GOT3 (cell line): ENCODE results near the gene LSM3.

Experiments used
- DNase-seq: peaks from one replicate; lab custom pipeline; 2025; ENCODE audit warnings: mixed read lengths; lab: John Stamatoyannopoulos, UW

LSM3 gene

DNA sequence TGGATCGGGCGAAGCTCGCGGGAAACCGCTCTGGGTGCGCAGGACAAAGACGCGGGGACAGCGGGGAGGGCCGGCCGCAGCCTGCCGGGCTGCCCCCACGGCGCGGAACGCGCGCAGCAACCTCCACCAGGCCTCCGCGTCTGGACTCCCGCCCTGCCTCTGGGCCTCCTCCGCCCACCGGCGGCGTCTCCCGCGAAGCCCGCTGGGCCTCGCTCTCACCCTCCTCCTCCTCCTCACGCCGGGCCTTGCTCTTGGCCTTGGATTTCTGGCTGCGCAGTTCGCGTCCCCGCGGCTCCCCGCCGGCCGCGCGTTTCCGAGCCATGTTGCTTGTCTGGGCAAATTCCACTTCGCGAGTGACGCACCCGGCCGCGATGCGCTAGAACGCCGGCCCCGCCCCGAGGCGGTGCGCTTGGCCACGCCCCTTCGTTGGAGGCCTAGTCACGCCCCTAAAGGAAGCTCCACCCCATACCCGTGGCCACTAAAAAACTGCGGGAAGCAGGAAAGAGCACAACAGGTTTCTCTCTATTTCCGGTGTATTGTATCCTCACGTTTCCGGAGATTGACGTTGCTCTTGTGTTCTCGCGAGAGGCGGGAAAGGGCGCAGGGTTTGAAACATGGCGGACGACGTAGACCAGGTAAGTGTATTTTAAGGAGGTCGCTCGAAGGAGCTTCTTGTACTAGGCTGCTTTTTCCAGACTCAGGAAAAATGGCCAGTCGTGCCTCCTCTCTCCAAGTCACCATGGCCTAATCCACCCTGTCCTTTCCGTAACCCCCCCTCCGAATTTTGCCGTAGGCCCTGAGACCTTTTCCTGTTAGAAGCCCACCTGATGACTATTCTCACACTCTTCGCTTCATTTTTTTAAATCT lies at the start of gene LSM3, which contains the start of gene XPC:
Gene LSM3, plus strand, starts transcription at position 571 of the 867 bp plus-strand sequence. Its CDS starts 44 bp downstream, at position 615.
Gene XPC, minus strand, starts transcription at position 355 of the 867 bp plus-strand sequence. Its CDS starts 33 bp downstream, at position 322.
- DNase-seq, result peak; percentile 92

DNA sequence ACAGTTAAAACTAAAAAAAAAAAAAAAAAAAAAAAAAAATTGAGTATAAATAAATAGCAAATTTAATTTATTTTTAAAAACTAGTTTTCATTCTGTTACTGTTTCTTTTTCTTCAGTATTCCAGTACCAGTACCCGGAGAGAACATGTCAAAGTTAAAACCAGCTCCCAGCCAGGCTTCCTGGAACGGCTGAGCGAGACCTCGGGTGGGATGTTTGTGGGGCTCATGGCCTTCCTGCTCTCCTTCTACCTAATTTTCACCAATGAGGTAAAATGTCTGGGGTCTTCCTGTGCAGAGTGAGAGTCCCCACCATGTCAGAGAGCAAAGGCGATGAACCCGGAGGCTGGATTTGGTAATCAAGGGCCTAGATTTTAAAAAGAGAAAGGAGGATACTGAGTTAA lies 49.3 kb upstream of the LSM3 start:
- DNase-seq, result no peak

DNA sequence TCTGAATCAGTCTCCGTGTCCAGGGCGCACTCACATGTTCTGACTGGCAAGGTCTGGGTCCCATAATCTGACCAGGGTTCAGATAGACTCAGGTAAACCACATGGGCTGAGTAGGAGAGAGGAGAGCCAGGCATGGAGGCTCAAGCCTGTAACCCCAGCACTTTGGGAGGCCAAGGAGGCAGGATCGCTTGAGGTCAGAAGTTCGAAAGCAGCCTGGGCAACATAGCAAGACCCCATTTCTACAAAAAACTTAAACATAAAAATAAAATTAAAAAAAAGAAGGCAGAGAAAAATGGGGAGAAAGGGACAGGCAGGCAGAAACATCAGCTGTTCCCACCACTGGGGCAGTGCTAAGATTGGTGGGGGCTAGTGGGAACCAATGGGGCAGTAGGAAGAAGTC lies 48.4 kb upstream of the LSM3 start:
- DNase-seq, result no peak

DNA sequence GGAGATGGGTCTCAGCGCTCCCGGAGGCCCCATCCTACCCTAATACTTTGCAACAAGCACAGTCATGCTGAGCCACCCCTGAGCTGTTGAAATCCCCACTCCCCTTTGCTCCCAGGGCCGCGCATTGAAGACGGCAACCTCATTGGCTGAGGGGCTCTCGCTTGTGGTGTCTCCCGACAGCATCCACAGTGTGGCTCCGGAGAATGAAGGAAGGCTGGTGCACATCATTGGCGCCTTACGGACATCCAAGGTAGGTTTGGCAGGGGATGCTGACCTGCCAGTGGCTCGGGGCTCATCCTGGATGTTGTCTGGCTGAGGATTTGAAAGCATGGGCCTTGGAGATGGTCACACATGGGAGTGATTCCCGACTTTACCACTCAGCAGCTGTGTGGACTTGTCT lies 47.9 kb upstream of the LSM3 start:
- no peak for DNase-seq

DNA sequence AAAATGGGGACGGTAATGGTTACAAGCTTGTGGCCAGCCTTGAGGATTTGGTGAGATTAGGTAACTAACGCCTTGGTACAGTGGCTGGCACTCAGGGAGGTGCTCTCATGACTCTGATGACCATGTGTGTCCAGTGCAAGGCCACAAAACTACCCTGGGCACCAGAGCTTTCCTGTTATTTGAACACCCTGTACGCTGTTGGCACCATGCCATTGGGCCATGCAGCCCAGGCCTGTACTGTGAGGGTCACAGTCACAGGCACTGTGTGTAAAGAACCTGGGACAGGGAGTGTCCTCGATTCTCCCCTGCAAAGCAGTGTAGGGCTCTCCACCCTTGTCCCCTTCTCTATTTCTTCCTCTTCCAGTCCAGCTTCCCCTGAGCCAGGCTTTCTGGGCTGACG lies 47.5 kb upstream of the LSM3 start:
- DNase-seq, result no peak

DNA sequence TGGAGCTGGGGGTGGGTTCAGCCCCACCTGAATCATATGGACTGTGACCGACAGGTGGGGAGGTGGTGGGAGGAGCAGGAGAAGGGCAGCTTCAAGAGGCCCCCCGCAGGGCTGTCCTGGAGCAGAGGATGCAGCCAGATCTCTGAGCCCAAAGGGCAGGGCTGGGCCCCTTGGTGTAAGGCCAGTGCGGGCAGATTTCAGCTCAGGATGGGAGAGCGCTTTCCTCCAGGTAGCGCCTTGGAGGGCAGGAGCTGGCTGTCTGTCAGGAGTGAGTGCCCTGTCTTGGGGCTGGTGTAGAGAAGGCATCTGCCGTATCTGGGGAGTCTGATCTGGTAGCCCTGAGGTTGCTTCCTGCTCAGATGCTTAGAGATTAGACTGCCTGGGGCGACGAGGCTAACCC lies 46.5 kb upstream of the LSM3 start:
- no peak for DNase-seq

DNA sequence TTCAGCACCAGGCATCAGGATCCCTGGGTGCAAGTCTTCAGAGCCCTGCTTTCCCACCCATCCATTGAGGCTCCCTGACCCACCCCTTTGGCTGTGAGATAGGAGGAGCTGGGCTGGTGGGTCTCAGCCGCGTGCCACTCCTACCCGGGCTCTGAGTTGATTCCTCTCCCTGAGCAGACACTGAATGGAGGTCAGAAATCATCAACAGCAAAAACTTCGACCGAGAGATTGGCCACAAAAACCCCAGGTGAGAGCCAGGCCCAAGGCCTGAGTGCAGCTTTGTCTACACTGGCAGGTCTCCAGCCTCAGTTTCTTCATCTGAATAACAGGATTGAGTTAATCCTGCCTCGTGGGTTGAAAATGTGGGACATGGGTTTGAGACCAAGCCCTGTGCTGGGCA lies 45.9 kb upstream of the LSM3 start:
- DNase-seq, result no peak

DNA sequence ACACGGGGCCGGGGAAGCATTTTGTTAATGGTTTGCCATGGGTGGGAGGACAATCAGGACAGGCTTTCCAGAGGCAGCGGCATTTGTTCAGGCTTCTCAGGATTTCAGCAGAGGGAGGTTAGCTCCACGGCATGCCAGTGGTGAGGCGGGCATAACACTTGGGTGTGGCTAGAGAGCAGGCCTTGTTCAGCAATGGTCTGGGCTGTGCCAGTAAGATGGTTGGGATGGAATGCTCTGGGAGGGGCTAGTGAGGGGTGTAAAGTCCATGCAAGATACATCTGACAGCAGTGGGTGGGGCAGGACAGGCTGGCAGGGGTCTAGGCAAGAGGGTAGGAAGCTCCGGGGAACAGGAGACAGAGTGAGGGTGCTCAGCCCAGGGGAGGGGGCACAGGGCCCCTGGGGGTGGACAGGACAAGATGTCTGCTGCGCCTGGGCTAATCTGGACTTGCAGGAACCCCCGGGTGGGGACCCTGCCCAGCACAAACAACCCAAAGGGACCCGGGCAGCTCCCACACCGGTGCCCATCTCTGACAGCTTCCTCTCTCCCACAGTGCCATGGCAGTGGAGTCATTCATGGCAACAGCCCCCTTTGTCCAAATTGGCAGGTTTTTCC lies 45.3 kb upstream of the LSM3 start:
- DNase-seq, result no peak

DNA sequence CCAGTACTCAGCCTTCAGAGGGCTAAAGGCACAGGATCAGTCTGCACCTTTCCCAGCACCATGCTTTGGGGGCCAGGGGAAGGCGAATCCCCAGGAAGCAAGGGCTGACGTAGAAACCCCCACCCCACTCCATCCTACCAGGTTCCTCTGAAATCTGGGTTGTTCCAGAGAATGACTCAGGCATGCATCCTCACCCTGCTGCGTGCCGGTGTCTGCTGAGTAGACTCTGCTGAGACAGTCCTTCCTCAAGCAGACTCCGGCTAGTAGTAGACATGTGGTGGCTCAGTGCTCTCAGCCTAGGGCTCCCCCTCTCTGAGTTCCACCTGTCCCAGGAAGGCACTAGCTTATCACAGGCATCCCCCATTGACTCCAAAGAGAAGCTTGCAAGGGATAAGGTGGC lies 44.7 kb upstream of the LSM3 start:
- no peak for DNase-seq

DNA sequence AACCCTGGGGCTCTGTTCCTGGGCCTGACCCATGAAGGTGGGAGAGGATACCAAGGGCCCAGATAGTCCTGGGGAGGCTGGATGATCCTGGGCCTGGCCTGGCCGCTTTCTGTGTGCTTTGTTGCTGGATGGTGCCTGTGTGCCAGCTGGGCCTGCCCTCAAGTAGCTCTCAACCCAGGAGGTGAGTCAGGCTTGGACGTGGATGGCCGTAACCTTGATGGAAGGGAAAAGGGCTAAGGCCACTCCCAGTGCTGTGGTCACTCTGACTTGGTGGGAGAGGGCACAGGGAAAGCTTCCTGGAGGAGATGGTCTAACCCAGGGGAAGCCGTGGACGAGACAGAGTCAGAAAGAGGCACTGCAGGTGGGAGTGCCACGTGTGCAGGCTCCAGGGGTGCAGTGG lies 44.3 kb upstream of the LSM3 start:
- DNase-seq, result no peak

DNA sequence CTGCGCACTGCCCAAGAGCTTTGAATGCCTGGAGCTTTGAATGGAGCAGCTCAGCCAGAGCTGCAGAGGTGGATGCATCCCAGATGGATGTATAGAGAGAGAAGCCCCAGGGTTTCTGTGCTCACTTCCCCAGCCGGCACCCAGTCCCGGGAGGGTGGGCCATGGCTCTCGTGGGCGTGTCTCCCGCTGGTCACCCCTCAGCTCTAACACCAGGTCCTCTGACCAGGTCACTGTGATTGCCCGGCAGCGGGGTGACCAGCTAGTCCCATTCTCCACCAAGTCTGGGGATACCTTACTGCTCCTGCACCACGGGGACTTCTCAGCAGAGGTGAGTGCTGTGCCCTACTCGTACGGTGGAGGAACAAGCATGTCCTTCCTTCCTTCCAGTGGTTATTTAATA lies 43.0 kb upstream of the LSM3 start:
- DNase-seq, result no peak

DNA sequence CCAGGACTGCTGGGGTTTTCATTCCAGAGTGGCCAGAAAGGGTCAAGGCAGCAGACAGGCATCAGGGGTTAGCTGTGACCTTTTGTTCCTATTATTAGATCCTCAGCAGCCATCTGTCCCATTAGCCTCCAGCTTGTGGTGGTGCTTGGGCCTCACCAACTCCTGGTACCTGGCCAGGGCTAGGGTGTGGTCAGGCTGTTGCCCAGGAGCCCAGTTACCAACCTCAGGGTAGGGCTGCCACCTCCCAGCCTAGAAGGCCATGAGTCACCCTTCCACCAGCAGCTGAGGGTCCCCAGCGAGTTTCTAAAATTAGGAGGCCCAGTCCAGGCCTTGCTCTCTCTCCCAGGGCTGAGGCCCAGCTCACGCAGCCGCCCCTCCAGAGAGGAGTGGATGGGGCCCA lies 41.6 kb upstream of the LSM3 start:
- no peak for DNase-seq

DNA sequence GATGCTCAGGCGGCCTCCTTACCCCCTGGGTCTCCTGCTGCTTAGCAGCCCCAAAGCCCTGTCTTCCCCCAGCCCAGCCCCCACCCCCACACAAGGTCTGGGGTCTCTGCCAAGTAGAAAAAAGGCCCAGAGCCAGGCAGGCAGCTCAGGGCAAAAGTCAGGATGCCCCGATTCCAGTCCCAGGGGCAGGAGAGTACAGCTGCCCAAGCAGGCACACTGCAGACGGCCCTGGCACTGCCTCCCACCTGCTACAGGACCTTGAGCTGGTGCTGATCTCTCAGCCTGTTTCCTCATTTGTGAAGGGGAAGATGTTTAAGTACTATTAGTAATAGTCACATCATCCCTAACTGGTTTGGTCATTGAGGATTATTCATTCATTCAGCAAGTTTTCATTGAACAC lies 41.2 kb upstream of the LSM3 start:
- DNase-seq, result no peak

DNA sequence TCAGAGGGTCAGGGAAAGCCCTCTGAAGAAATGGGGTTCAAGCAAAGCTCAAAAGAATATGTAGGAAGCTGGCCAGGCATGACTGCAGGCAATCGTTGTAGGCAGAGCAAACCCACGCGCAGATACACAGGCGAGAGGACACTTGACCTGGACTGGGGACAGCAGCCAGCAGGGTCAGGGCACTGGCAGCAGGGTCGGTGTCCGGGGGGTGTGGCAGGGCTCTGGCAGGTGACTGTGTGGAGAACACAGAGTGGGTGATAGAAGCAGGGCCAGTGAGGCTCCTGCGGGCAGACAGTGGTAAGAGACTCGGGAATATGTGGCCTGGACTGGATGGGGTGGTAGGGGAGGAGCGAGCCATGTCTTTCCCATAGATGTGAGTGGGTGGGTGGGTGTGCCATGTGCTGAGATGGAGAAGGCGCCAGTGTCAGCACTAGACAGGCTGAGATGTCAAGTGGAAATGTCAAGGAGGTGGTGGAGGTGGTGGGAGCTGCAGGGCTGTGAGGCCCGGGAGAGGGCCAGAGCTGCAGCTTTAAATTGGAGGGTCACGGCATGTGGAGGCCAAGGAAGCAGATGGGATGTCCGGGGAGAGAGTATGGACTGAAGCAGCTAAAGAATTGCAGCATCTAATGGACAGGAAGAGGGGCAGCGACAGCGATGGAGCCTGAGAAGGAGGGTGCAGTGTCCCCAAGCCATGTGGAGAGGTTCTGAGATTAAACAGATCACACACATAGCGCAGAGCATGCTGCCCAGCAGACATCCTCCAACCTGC lies 40.3 kb upstream of the LSM3 start:
- no peak for DNase-seq

DNA sequence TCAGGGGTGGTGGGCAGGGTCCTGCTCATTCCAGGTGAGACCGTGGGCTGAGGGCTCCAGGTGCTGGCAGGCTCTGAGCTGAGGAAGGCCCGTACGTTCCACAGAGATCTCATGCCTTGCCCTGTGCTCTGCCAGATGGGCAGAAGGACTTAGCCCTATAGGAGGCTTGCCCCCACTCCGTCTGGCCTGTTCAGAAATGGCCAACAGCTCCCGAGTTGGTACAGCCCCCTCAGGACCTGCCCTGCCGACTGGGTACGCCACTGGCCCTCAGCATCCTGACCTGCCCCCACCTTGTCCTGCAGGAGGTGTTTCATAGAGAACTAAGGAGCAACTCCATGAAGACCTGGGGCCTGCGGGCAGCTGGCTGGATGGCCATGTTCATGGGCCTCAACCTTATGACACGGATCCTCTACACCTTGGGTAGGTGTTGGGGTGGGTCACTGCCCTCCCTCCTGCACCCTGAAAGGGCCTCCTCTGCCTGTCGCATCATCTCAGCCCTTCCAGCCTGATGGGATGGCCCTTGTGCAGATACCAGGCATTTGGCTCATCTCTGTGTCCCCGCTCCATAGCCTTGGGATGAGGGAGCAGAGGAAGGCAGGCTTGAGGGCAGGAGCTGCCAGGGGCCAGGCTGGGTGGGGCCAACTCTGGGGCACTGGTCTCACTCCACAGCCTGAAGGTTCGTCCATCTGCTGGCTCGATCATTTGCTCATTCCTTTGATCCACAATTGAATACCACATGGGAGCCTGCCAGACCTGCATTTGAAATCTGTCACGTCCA lies 39.5 kb upstream of the LSM3 start:
- DNase-seq, result no peak

DNA sequence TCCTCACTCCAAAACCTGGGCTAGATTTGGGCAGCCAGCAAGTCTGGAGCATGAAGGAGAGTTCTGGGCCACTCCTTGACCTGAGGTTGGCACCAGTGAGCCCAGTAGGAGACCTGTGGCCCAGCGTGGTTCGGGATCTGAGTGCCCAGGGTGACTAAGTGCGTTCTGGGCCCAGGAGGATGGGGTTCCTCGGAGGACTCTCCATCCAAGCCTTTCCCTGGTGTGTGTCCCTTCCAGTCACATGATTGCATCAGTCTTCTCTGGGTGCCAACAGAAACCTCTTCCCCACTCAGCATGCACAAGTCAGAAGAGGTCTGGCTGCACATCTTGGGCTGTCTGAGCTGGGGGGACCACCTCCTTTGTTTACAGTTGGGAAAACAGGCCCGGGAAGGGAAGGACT lies 38.8 kb upstream of the LSM3 start:
- no peak for DNase-seq

DNA sequence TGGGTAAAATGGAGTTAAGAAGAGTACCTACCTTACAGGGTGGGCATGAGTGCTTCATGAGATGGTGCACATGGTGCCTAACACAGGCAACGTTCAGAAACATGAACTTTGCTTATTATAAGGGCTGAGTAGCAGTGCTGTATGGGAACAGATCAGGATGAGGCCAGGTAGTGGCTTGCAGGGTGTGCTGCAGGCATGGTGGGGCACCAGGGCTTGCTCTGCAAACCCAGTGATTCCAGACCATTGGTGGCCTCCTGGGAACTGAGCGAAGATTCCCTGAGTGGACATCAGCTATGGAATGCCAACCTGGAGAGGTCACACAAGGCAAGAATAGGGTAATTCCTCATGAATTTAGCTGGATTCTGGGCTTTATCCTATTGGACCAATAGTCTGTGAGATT lies 37.9 kb upstream of the LSM3 start:
- no peak for DNase-seq

DNA sequence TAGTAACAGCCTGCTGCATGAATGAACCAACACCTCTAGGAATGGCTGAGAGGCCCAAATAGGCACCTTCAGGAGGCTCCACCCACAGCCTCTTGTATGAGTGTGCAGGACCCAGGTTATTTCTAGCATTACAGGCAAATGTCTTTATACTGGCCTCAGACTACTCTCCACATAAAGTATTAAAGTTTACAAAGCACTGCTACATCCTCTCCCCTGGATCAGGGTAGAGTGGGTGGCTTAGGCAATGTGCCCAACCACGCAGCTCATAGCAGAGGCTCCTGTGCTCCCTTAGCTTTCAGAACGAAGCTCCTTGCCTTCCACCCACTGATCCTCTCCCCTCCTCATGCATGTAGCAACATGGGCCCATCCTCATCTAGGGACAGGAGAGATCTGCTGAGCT lies 37.5 kb upstream of the LSM3 start:
- DNase-seq, result no peak

DNA sequence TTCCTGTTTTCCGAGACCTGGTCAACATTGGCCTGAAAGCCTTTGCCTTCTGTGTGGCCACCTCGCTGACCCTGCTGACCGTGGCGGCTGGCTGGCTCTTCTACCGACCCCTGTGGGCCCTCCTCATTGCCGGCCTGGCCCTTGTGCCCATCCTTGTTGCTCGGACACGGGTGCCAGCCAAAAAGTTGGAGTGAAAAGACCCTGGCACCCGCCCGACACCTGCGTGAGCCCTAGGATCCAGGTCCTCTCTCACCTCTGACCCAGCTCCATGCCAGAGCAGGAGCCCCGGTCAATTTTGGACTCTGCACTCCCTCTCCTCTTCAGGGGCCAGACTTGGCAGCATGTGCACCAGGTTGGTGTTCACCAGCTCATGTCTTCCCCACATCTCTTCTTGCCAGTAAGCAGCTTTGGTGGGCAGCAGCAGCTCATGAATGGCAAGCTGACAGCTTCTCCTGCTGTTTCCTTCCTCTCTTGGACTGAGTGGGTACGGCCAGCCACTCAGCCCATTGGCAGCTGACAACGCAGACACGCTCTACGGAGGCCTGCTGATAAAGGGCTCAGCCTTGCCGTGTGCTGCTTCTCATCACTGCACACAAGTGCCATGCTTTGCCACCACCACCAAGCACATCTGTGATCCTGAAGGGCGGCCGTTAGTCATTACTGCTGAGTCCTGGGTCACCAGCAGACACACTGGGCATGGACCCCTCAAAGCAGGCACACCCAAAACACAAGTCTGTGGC lies 36.8 kb upstream of the LSM3 start:
- no peak for DNase-seq

DNA sequence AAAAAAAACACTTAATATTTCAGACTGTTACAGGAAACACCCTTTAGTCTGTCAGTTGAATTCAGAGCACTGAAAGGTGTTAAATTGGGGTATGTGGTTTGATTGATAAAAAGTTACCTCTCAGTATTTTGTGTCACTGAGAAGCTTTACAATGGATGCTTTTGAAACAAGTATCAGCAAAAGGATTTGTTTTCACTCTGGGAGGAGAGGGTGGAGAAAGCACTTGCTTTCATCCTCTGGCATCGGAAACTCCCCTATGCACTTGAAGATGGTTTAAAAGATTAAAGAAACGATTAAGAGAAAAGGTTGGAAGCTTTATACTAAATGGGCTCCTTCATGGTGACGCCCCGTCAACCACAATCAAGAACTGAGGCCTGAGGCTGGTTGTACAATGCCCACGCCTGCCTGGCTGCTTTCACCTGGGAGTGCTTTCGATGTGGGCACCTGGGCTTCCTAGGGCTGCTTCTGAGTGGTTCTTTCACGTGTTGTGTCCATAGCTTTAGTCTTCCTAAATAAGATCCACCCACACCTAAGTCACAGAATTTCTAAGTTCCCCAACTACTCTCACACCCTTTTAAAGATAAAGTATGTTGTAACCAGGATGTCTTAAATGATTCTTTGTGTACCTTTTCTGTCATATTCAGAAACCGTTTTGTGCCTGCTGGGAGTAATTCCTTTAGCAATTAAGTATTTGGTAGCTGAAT lies 35.9 kb upstream of the LSM3 start:
- no peak for DNase-seq
